ENCODE data around the gene INPP5A.

GRCh38 chr10:132758865-132759264, 221.3 kb downstream of the INPP5A start:
- TF ChIP-seq CTCF (IDR thresholded peaks at IDR 0.05), result no peak
- TF ChIP-seq POLR2A (IDR thresholded peaks at IDR 0.05), result no peak
- TF ChIP-seq POLR2AphosphoS5 (IDR thresholded peaks at IDR 0.05), result no peak
- TF ChIP-seq EP300 (IDR thresholded peaks at IDR 0.05), result no peak

Data from upper lobe of left lung (tissue), 4 donors.